ENCODE measurements around the gene XPNPEP2.

XPNPEP2 gene

GRCh38 chrX:129800186-129800585 is 61.4 kb downstream of the XPNPEP2 start:
- no peak for DNase-seq (ENCODE audit: low spot score)

- DNase-seq (ENCODE audit: low spot score), result no peak
These were observed 64.1 kb downstream of the XPNPEP2 start for GRCh38 chrX:129802863-129803262.

GRCh38 chrX:129804806-129805205 is 66.0 kb downstream of the XPNPEP2 start:
- DNase-seq (ENCODE audit: low spot score), result no peak

- no peak for DNase-seq (ENCODE audit: low spot score)
These were observed 69.5 kb downstream of the XPNPEP2 start for GRCh38 chrX:129808158-129808828.

- no peak for DNase-seq (ENCODE audit: low spot score)
These were observed 70.3 kb downstream of the XPNPEP2 start for GRCh38 chrX:129808829-129809796.

GRCh38 chrX:129813662-129814368 is 75.0 kb downstream of the XPNPEP2 start:
- DNase-seq (ENCODE audit: low spot score), result no peak

- DNase-seq (ENCODE audit: low spot score), result no peak
These were observed 79.3 kb downstream of the XPNPEP2 start for GRCh38 chrX:129818123-129818522.
